ENCODE results near the gene RBM19. TPM values are rescaled to one million over a fixed set of nuclear protein-coding genes. Genes with fewer than 3 reads are reported as not detected.

RBM19 gene
- total RNA-seq, 1 donor from 2014 or later = 36.4 TPM

GRCh38 chr12:113846883-113847755 lies 119.0 kb downstream of the RBM19 start:
- no peaks in the 10 kb centered on the region for H3K9me3 ChIP-seq
- TF ChIP-seq CTCF (IDR thresholded peaks at IDR 0.05) = no peak
- no peaks in the 10 kb centered on the region for H3K27me3 ChIP-seq
- no peak for DNase-seq
- H3K27ac ChIP-seq = no peak overlapping the region
- H3K4me3 ChIP-seq = no peak overlapping the region
- intact Hi-C loops (cut with DNase I) = no loop called here
- H3K4me1 ChIP-seq = no peaks in the 10 kb centered on the region
- ATAC-seq = no peak
- peaks cover 16% of the 10 kb centered on the region for H3K36me3 ChIP-seq

- no peak overlapping the region for H3K4me3 ChIP-seq
- ATAC-seq (no peak), DNase-seq (no peak)
- H3K27ac ChIP-seq = no peak overlapping the region
- no peaks in the 10 kb centered on the region for H3K4me1 ChIP-seq
- H3K9me3 ChIP-seq = no peaks in the 10 kb centered on the region
- peaks cover 17% of the 10 kb centered on the region for H3K36me3 ChIP-seq
- TF ChIP-seq CTCF (IDR thresholded peaks at IDR 0.05) = no peak
- intact Hi-C loops (cut with DNase I) = no loop called here
- no peaks in the 10 kb centered on the region for H3K27me3 ChIP-seq
These were observed 120.0 kb downstream of the RBM19 start for GRCh38 chr12:113845900-113846674.

GRCh38 chr12:113844495-113845210 lies 121.5 kb downstream of the RBM19 start:
- Histone ChIP-seq H3K27me3 (no peaks in the 10 kb centered on the region), H3K27ac (no peak overlapping the region), H3K9me3 (no peaks in the 10 kb centered on the region), H3K4me3 (no peak overlapping the region), H3K36me3 (peaks cover 17% of the 10 kb centered on the region), H3K4me1 (no peaks in the 10 kb centered on the region)
- DNase-seq = no peak
- no peak for ATAC-seq
- TF ChIP-seq CTCF (IDR thresholded peaks at IDR 0.05) = no peak
- intact Hi-C loops (cut with DNase I) = no loop called here

- ATAC-seq (no peak), DNase-seq (no peak)
- Histone ChIP-seq H3K36me3 (peaks cover 17% of the 10 kb centered on the region), H3K27ac (no peak overlapping the region), H3K27me3 (no peaks in the 10 kb centered on the region), H3K4me3 (no peak overlapping the region), H3K9me3 (no peaks in the 10 kb centered on the region), H3K4me1 (no peaks in the 10 kb centered on the region)
- intact Hi-C loops (cut with DNase I) = no loop called here
- no peak for TF ChIP-seq CTCF (IDR thresholded peaks at IDR 0.05)
These were observed 123.4 kb downstream of the RBM19 start for GRCh38 chr12:113842699-113843098.

GRCh38 chr12:113841786-113842185 lies 124.3 kb downstream of the RBM19 start:
- H3K27ac ChIP-seq = no peak overlapping the region
- ATAC-seq (no peak), DNase-seq (no peak)
- H3K36me3 ChIP-seq = peaks cover 17% of the 10 kb centered on the region
- intact Hi-C loops (cut with DNase I) = no loop called here
- no peaks in the 10 kb centered on the region for H3K9me3 ChIP-seq
- H3K4me1 ChIP-seq = no peaks in the 10 kb centered on the region
- H3K27me3 ChIP-seq = no peaks in the 10 kb centered on the region
- no peak overlapping the region for H3K4me3 ChIP-seq
- TF ChIP-seq CTCF (IDR thresholded peaks at IDR 0.05) = no peak

Data from upper lobe of right lung (tissue), 1 donor.